Thyroid gland (tissue), 4 donors: Measurements from ENCODE around the gene TMA7B.

Source experiments
- POLR2A ChIP-seq, 2 donors: fragments of 450-650 bp; IDR thresholded peaks; one replicate each; pipeline ENCODE4 v1.6.1; 2017; ENCODE audit warnings: antibody characterized with exemption in 2 of 2, mild to moderate bottlenecking in 2 of 2, moderate library complexity in 1 of 2
- TF ChIP-seq, protein P1 (sequence below), 6 experiments: fragments of 200-600 bp in 3 of 6; fragments of 450-650 bp in 3 of 6; sonication (generic) in 3 of 6; IDR thresholded peaks; one replicate each; pipeline ENCODE4 v1.5.1; 2016 to 2019; ENCODE audit warnings: antibody characterized with exemption in 6 of 6, mild to moderate bottlenecking in 2 of 6, inconsistent platforms in 1 of 6, moderate library complexity in 1 of 6

DNA sequence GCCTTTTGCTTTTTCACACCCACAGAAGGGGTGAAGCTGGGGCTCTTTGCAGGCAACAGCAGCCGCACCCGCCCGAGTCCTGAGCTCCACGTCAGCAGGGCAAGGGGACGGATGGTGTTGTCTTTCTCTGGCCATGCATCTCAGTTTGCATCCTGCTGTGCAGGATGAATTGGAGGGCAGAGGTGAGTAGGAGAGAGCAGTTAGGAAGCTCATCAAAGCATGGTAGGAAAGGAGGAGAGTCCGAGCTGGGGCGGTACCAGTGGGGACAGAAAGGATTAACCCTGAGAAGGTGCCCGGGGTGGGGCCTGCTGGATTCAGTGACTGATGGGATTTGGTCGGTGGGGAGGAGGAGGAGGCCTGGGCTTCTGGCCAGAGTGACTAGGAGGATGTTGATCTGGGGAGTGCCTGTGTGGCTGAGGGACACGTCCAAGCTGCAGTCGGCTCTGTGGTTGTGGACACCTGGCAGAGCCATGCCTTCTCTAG, 49.1 kb downstream of the TMA7B start:
- TF ChIP-seq POLR2A (IDR thresholded peaks at IDR 0.05) = no peak
- TF ChIP-seq, protein P1, sequence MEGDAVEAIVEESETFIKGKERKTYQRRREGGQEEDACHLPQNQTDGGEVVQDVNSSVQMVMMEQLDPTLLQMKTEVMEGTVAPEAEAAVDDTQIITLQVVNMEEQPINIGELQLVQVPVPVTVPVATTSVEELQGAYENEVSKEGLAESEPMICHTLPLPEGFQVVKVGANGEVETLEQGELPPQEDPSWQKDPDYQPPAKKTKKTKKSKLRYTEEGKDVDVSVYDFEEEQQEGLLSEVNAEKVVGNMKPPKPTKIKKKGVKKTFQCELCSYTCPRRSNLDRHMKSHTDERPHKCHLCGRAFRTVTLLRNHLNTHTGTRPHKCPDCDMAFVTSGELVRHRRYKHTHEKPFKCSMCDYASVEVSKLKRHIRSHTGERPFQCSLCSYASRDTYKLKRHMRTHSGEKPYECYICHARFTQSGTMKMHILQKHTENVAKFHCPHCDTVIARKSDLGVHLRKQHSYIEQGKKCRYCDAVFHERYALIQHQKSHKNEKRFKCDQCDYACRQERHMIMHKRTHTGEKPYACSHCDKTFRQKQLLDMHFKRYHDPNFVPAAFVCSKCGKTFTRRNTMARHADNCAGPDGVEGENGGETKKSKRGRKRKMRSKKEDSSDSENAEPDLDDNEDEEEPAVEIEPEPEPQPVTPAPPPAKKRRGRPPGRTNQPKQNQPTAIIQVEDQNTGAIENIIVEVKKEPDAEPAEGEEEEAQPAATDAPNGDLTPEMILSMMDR (IDR thresholded peaks at IDR 0.05) = no peak
